RWPE2 (cell line): ENCODE data around the gene TBL1X.

Experiments used
- ATAC-seq: fragments of 200-7000 bp; cut with Tn5 transposase; 3 replicates; pipeline ENCODE4 v1.9.1; 2021; ENCODE audit warnings: low read depth
- DNase-seq: peaks from one replicate; pipeline ENCODE4 v3.0.0-alpha.2; 2020; ENCODE audit warnings: low spot score
- H3K27ac ChIP-seq: fragments of 450-650 bp; 2 replicates; pipeline ENCODE4 v1.5.1; 2017; ENCODE audit warnings: mild to moderate bottlenecking; ENCODE audit not compliant: poor library complexity, severe bottlenecking
- H3K27me3 ChIP-seq: fragments of 250-450 bp; sonication (Bioruptor Pico); 2 replicates; pipeline ENCODE4 v1.5.1; 2021; ENCODE audit warnings: mild to moderate bottlenecking, moderate library complexity; ENCODE audit not compliant: insufficient read depth, poor library complexity, severe bottlenecking
- H3K36me3 ChIP-seq: fragments of 250-450 bp; sonication (Bioruptor Pico); 2 replicates; pipeline ENCODE4 v1.5.1; 2020; ENCODE audit warnings: low read depth, mild to moderate bottlenecking, moderate library complexity
- H3K4me1 ChIP-seq: fragments of 250-450 bp; sonication (Bioruptor Pico); 2 replicates; pipeline ENCODE4 v1.5.1; 2021; ENCODE audit warnings: mild to moderate bottlenecking, moderate library complexity; ENCODE audit not compliant: insufficient read depth, poor library complexity, severe bottlenecking
- H3K4me3 ChIP-seq: fragments of 250-450 bp; sonication (Bioruptor Pico); 2 replicates; pipeline ENCODE4 v1.5.1; 2021; ENCODE audit warnings: mild to moderate bottlenecking, moderate library complexity; ENCODE audit not compliant: severe bottlenecking
- H3K9me3 ChIP-seq: fragments of 250-450 bp; sonication (Bioruptor Pico); 2 replicates; pipeline ENCODE4 v1.5.1; 2021; ENCODE audit warnings: mild to moderate bottlenecking, moderate library complexity; ENCODE audit not compliant: severe bottlenecking
- CTCF ChIP-seq: fragments of 450-650 bp; IDR thresholded peaks from one replicate; pipeline ENCODE4 v1.5.1; 2017; ENCODE audit warnings: mild to moderate bottlenecking, moderate library complexity; ENCODE audit not compliant: poor library complexity, severe bottlenecking

TBL1X gene

GRCh38 chrX:9749146-9749692 is 284.4 kb downstream of the TBL1X start:
- H3K4me1 ChIP-seq: peaks cover 19% of the 10 kb centered on the region
- H3K27me3 ChIP-seq: no peaks in the 10 kb centered on the region
- H3K36me3 ChIP-seq: no peaks in the 10 kb centered on the region
- ATAC-seq (no peak), DNase-seq (no peak)
- TF ChIP-seq CTCF: no peak
- H3K4me3 ChIP-seq: no peak overlapping the region
- no peak overlapping the region for H3K27ac ChIP-seq
- no peaks in the 10 kb centered on the region for H3K9me3 ChIP-seq

DNA sequence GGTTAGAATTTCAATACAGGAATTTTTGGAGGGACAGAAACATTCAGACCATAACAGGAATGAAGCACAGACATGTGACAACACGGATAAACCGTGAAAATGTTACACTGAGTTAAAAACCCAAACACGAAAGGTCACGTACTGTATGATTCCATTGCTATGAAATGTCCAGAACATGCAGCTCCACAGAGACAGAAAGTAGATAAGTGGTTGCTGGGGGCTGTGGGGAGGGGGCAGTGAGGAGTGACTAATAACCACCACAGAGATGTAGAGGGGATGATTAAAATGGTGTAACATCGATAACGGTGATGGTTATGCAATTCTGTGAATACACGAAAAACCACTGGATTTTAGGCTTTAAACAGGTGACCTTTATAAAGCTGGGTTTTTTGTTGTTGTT is 292.5 kb downstream of the TBL1X start:
- Histone ChIP-seq H3K27ac (no peak overlapping the region), H3K36me3 (no peaks in the 10 kb centered on the region), H3K27me3 (no peaks in the 10 kb centered on the region), H3K9me3 (no peaks in the 10 kb centered on the region), H3K4me3 (no peak overlapping the region), H3K4me1 (no peaks in the 10 kb centered on the region)
- ATAC-seq: no peak
- no peak for DNase-seq
- no peak for TF ChIP-seq CTCF

- no peaks in the 10 kb centered on the region for H3K36me3 ChIP-seq
- ATAC-seq (no peak), DNase-seq (no peak)
- H3K27ac ChIP-seq: no peak overlapping the region
- H3K9me3 ChIP-seq: no peaks in the 10 kb centered on the region
- no peak for TF ChIP-seq CTCF
- no peak overlapping the region for H3K4me3 ChIP-seq
- H3K27me3 ChIP-seq: no peaks in the 10 kb centered on the region
- H3K4me1 ChIP-seq: no peaks in the 10 kb centered on the region
Measured at GRCh38 chrX:9758021-9758638, 293.3 kb downstream of the TBL1X start.

DNA sequence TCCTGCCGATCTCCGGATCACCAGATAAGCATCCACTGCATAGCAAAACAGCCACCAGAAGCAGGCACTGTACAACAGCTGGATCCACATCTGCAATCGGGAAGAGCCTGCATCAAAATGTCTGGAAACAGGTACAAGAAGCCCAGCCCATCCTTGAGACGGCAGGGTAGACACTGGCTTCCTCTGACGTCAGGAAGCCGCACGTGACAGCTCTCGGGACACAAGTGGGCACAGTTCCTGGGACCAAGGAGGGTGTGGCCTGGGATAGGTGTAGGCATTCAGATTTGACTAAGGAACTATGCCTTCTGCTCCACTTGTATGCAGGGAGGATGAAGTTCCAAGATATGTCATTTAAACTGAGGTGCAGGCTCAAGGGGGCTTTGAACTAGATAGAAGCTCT is 294.5 kb downstream of the TBL1X start:
- Histone ChIP-seq H3K27me3 (no peaks in the 10 kb centered on the region), H3K4me1 (no peaks in the 10 kb centered on the region), H3K4me3 (no peak overlapping the region), H3K36me3 (no peaks in the 10 kb centered on the region), H3K9me3 (no peaks in the 10 kb centered on the region), H3K27ac (no peak overlapping the region)
- DNase-seq (no peak), ATAC-seq (no peak)
- no peak for TF ChIP-seq CTCF

DNA sequence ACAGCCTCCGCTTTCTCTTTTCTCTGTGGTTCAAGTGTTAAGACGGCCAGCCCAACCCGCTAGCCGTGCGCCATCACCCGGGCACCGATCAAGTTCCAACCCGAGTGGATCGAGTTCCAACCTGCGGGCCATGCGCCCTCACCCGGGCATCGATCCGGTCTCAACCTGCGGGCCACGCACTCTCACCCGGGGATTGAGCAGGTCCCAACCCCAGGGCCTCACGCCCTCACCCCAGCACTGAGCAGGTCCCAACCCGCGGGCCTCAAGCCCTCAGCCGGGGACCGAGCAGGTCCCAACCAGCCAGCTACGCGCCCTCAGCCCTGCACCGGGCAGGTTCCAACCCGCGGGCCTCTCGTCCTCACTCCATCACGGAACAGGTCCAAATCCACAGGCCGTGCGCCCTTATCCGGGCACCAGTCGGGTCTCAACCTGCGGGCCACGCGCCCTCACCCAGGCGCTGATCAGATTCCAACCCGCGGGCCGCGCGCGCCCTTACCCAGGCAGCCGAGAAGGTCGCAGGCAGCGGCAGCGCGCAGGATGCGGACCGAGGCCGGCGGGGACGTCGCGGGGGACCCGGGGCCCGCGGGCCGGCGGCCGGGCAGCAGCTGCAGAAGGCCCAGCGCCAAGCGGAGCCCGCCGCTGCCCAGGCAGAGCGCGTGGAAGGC is 300.3 kb downstream of the TBL1X start:
- ATAC-seq (no peak), DNase-seq (no peak)
- no peak for TF ChIP-seq CTCF
- Histone ChIP-seq H3K4me3 (no peak overlapping the region), H3K36me3 (no peaks in the 10 kb centered on the region), H3K27ac (no peak overlapping the region), H3K27me3 (no peaks in the 10 kb centered on the region), H3K9me3 (no peaks in the 10 kb centered on the region), H3K4me1 (no peaks in the 10 kb centered on the region)
